Mesendoderm (in vitro differentiated cells): ENCODE measurements around the gene GPR34. TPM values are rescaled to one million over a fixed set of nuclear protein-coding genes. Genes with fewer than 3 reads are reported as not detected.
"Not testable (repeated sequence)": the region's sequence is repeated elsewhere in the genome, so short reads cannot be mapped to it uniquely, and the experiment has no call there.

ENCODE experiments used
- DNase-seq: peaks from one replicate; pipeline ENCODE4 v3.0.0; 2013
- H2AK5ac ChIP-seq: 2 replicates; pipeline ENCODE4 v1.6.1; 2013; ENCODE audit warnings: low read length, inconsistent platforms
- H2BK120ac ChIP-seq: 2 replicates; pipeline ENCODE4 v1.6.1; 2013; ENCODE audit warnings: low read depth, mild to moderate bottlenecking, low read length, moderate library complexity, mixed read lengths
- H2BK15ac ChIP-seq: replicated peaks from 2 replicates; pipeline ENCODE4 v1.6.1; 2013; ENCODE audit warnings: low read depth, mild to moderate bottlenecking, moderate library complexity
- H2BK5ac ChIP-seq: 2 replicates; pipeline ENCODE4 v1.6.1; 2013; ENCODE audit warnings: low read length, inconsistent platforms
- H3K18ac ChIP-seq: 2 replicates; pipeline ENCODE4 v1.6.1; 2013; ENCODE audit warnings: mild to moderate bottlenecking, low read length, mixed read lengths
- H3K23ac ChIP-seq: one replicate; pipeline ENCODE4 v1.6.1; 2013; ENCODE audit warnings: low read length
- H3K27ac ChIP-seq: 2 replicates; pipeline ENCODE4 v1.5.1; 2013; ENCODE audit warnings: low read depth, mild to moderate bottlenecking, inconsistent platforms, low read length, moderate library complexity
- H3K27me3 ChIP-seq: 2 replicates; pipeline ENCODE4 v1.6.1; 2013; ENCODE audit warnings: low read length, control low read depth, mild to moderate bottlenecking, inconsistent platforms; ENCODE audit not compliant: insufficient read depth, poor library complexity
- H3K36me3 ChIP-seq: 2 replicates; pipeline ENCODE4 v1.6.1; 2013; ENCODE audit warnings: low read length, inconsistent platforms; ENCODE audit not compliant: control insufficient read depth, insufficient read depth
- H3K4ac ChIP-seq: one replicate; pipeline ENCODE4 v1.6.1; 2013; ENCODE audit warnings: low read depth, mild to moderate bottlenecking, low read length, moderate library complexity
- H3K4me1 ChIP-seq: 2 replicates; pipeline ENCODE4 v1.6.1; 2013; ENCODE audit warnings: low read depth, low read length, inconsistent platforms; ENCODE audit not compliant: control insufficient read depth
- H3K4me2 ChIP-seq: 2 replicates; pipeline ENCODE4 v1.6.1; 2013; ENCODE audit warnings: low read length
- H3K4me3 ChIP-seq: 2 replicates; pipeline ENCODE4 v1.5.1; 2013; ENCODE audit warnings: mild to moderate bottlenecking, low read length
- H3K56ac ChIP-seq: one replicate; pipeline ENCODE4 v1.6.1; 2013; ENCODE audit warnings: low read length
- H3K79me1 ChIP-seq: 2 replicates; pipeline ENCODE4 v1.6.1; 2013; ENCODE audit warnings: low read length, inconsistent platforms
- H3K79me2 ChIP-seq: 2 replicates; pipeline ENCODE4 v1.6.1; 2013; ENCODE audit warnings: mild to moderate bottlenecking, low read length; ENCODE audit not compliant: control insufficient read depth, insufficient read depth
- H3K9ac ChIP-seq: 2 replicates; pipeline ENCODE4 v1.6.1; 2013; ENCODE audit warnings: low read length, inconsistent platforms
- H4K5ac ChIP-seq: one replicate; pipeline ENCODE4 v1.6.1; 2013; ENCODE audit warnings: low read length
- H4K8ac ChIP-seq: one replicate; pipeline ENCODE4 v1.6.1; 2013; ENCODE audit warnings: low read depth, mild to moderate bottlenecking, control low read depth, low read length, moderate library complexity
- WGBS: extraction: QIAGEN DNeasy Blood & Tissue Kit; methylation state at CpG from one replicate; pipeline ENCODE4 v1.1.7; 2013; ENCODE audit warnings: low lambda C conversion rate, missing lambda C conversion rate; ENCODE audit not compliant: insufficient coverage; ENCODE audit errors: extremely low coverage; 5-methylcytosine and 5-hydroxymethylcytosine counted together
- polyA plus RNA-seq, 2 experiments: library from polyadenylated mRNA; stranded (reverse); fragments of 200-250 nt; gene quantifications; one replicate each; pipeline ENCODE4 v1.2.3, GENCODE V29; 2013

GPR34 gene
- polyA plus RNA-seq (2013, experiment 1 of 2) = not detected
- polyA plus RNA-seq (2013, experiment 2 of 2) = not detected

- no CpG with 5 or more reads among the region's 8 CpGs for WGBS
- Histone ChIP-seq H3K9ac (no peak within 1 kb of the TSS), H3K23ac (no peak within 1 kb of the TSS)
Observed at GRCh38 chrX:41688835-41689234, at the start of gene GPR34. GPR34 (plus strand) TSS chrX:41688973; CDS start chrX:41695634, 6,661 bp downstream.

GRCh38 chrX:41646201-41646600, 42.6 kb upstream of the GPR34 start:
- H3K18ac ChIP-seq, H2BK5ac ChIP-seq, H2AK5ac ChIP-seq, H3K36me3 ChIP-seq, H3K4me3 ChIP-seq, DNase-seq, H3K79me2 ChIP-seq, H2BK120ac ChIP-seq, H4K8ac ChIP-seq, H3K23ac ChIP-seq, H4K5ac ChIP-seq, H3K9ac ChIP-seq, H3K4me2 ChIP-seq, H3K4ac ChIP-seq, H3K79me1 ChIP-seq, H3K27ac ChIP-seq, H3K56ac ChIP-seq, H3K4me1 ChIP-seq, H2BK15ac ChIP-seq, H3K27me3 ChIP-seq: not testable (repeated sequence)
- no CpG with 5 or more reads among the region's 2 CpGs for WGBS

More at GRCh38 chrX:41688835-41689234, at the start of gene GPR34:
- no peak within 1 kb of the TSS for H2BK15ac ChIP-seq
- H3K27me3 ChIP-seq = no peaks in the 10 kb centered on the region
- no peak within 1 kb of the TSS for H2BK5ac ChIP-seq
- H2AK5ac ChIP-seq = no peak within 1 kb of the TSS
- no peak within 1 kb of the TSS for H3K4me3 ChIP-seq
- H2BK120ac ChIP-seq = no peak within 1 kb of the TSS
- H3K79me2 ChIP-seq = no peaks in the 10 kb centered on the region
- no peak within 1 kb of the TSS for H3K4ac ChIP-seq
- H3K27ac ChIP-seq = no peak within 1 kb of the TSS
- no peaks in the 10 kb centered on the region for H3K36me3 ChIP-seq
- no peaks in the 10 kb centered on the region for H3K79me1 ChIP-seq
- no peak within 1 kb of the TSS for H3K56ac ChIP-seq
- no peak within 1 kb of the TSS for H4K5ac ChIP-seq
- no peak for DNase-seq
- H3K18ac ChIP-seq = no peak within 1 kb of the TSS
- no peak within 1 kb of the TSS for H4K8ac ChIP-seq
- H3K4me1 ChIP-seq = no peaks in the 10 kb centered on the region
- H3K4me2 ChIP-seq = no peak within 1 kb of the TSS

- no peak overlapping the region for H3K56ac ChIP-seq
- H2BK120ac ChIP-seq = no peak overlapping the region
- H3K4ac ChIP-seq = no peak overlapping the region
- no peak for DNase-seq
- no peaks in the 10 kb centered on the region for H3K4me1 ChIP-seq
- WGBS = no CpG with 5 or more reads among the region's 4 CpGs
- no peaks in the 10 kb centered on the region for H3K36me3 ChIP-seq
- H2BK5ac ChIP-seq = no peak overlapping the region
- H3K27me3 ChIP-seq = no peaks in the 10 kb centered on the region
- no peaks in the 10 kb centered on the region for H3K79me2 ChIP-seq
- H3K4me2 ChIP-seq = no peak overlapping the region
- no peak overlapping the region for H3K9ac ChIP-seq
- H3K27ac ChIP-seq = no peak overlapping the region
- H2BK15ac ChIP-seq = no peak overlapping the region
- H3K23ac ChIP-seq = no peak overlapping the region
- no peak overlapping the region for H3K18ac ChIP-seq
- no peak overlapping the region for H4K5ac ChIP-seq
- H3K4me3 ChIP-seq = no peak overlapping the region
- no peak overlapping the region for H4K8ac ChIP-seq
- H2AK5ac ChIP-seq = no peak overlapping the region
- no peaks in the 10 kb centered on the region for H3K79me1 ChIP-seq
Observed at GRCh38 chrX:41653125-41653524, 35.6 kb upstream of the GPR34 start.

GRCh38 chrX:41655101-41655500, 33.7 kb upstream of the GPR34 start:
- WGBS = no CpG with 5 or more reads among the region's 4 CpGs
- Histone ChIP-seq H3K9ac (no peak overlapping the region), H3K36me3 (no peaks in the 10 kb centered on the region), H4K5ac (no peak overlapping the region), H4K8ac (no peak overlapping the region), H3K56ac (no peak overlapping the region), H2BK5ac (no peak overlapping the region), H3K4me2 (no peak overlapping the region), H3K4me1 (no peaks in the 10 kb centered on the region), H3K79me1 (no peaks in the 10 kb centered on the region), H3K27ac (no peak overlapping the region), H3K79me2 (no peaks in the 10 kb centered on the region), H2AK5ac (no peak overlapping the region), H3K4ac (no peak overlapping the region), H3K23ac (no peak overlapping the region), H2BK15ac (no peak overlapping the region), H3K18ac (no peak overlapping the region), H3K4me3 (no peak overlapping the region), H2BK120ac (no peak overlapping the region), H3K27me3 (no peaks in the 10 kb centered on the region)
- no peak for DNase-seq

GRCh38 chrX:41655631-41656030, 33.1 kb upstream of the GPR34 start:
- Histone ChIP-seq H3K4ac (no peak overlapping the region), H3K27me3 (no peaks in the 10 kb centered on the region), H3K9ac (no peak overlapping the region), H4K8ac (no peak overlapping the region), H2BK15ac (no peak overlapping the region), H3K56ac (no peak overlapping the region), H3K79me1 (no peaks in the 10 kb centered on the region), H3K79me2 (no peaks in the 10 kb centered on the region), H3K4me2 (no peak overlapping the region), H3K23ac (no peak overlapping the region), H2BK120ac (no peak overlapping the region), H3K4me3 (no peak overlapping the region), H2AK5ac (no peak overlapping the region), H3K18ac (no peak overlapping the region), H3K4me1 (no peaks in the 10 kb centered on the region), H3K36me3 (peaks cover 2% of the 10 kb centered on the region), H2BK5ac (no peak overlapping the region), H3K27ac (no peak overlapping the region), H4K5ac (no peak overlapping the region)
- DNase-seq = no peak
- WGBS = no CpG with 5 or more reads among the region's 4 CpGs

GRCh38 chrX:41661366-41662095, 27.2 kb upstream of the GPR34 start:
- no peak for DNase-seq
- Histone ChIP-seq H2BK120ac (no peak overlapping the region), H3K36me3 (peaks cover 2% of the 10 kb centered on the region), H3K18ac (no peak overlapping the region), H2BK5ac (no peak overlapping the region), H3K79me1 (no peaks in the 10 kb centered on the region), H3K4ac (no peak overlapping the region), H3K4me3 (no peak overlapping the region), H2AK5ac (no peak overlapping the region), H3K4me2 (no peak overlapping the region), H3K23ac (no peak overlapping the region), H2BK15ac (no peak overlapping the region), H3K27me3 (no peaks in the 10 kb centered on the region), H3K56ac (no peak overlapping the region), H3K79me2 (no peaks in the 10 kb centered on the region), H4K5ac (no peak overlapping the region), H3K9ac (no peak overlapping the region), H3K4me1 (no peaks in the 10 kb centered on the region), H3K27ac (no peak overlapping the region), H4K8ac (no peak overlapping the region)
- no CpG with 5 or more reads among the region's 2 CpGs for WGBS
